ENCODE data around the gene ATG16L2.
A peak's percentile ranks its signal among the peaks of the same experiment; 100 is the strongest.
"Not testable (repeated sequence)": the region's sequence is repeated elsewhere in the genome, so short reads cannot be mapped to it uniquely, and the experiment has no call there.

The ATG16L2 gene

GRCh38 chr11:72780296-72781062, 33.7 kb upstream of the ATG16L2 start:
- DNase-seq = no peak

- no peak for DNase-seq
These were observed 33.2 kb upstream of the ATG16L2 start for GRCh38 chr11:72781063-72781312.

GRCh38 chr11:72781313-72782080, 32.7 kb upstream of the ATG16L2 start:
- no peak for DNase-seq

GRCh38 chr11:72782081-72782920, 31.9 kb upstream of the ATG16L2 start:
- DNase-seq = no peak

- no peak for DNase-seq
These were observed 30.9 kb upstream of the ATG16L2 start for GRCh38 chr11:72783144-72783905.

GRCh38 chr11:72784662-72785061, 29.5 kb upstream of the ATG16L2 start:
- no peak for DNase-seq

GRCh38 chr11:72786305-72787215, 27.7 kb upstream of the ATG16L2 start:
- no peak for DNase-seq

- DNase-seq = no peak
These were observed 26.8 kb upstream of the ATG16L2 start for GRCh38 chr11:72787216-72788104.

GRCh38 chr11:72788241-72788640, 26.0 kb upstream of the ATG16L2 start:
- DNase-seq = no peak

GRCh38 chr11:72789493-72790131, 24.6 kb upstream of the ATG16L2 start:
- DNase-seq = peak; percentile 50

- not testable (repeated sequence) for DNase-seq
These were observed 23.0 kb upstream of the ATG16L2 start for GRCh38 chr11:72791228-72791627.

- DNase-seq = no peak
These were observed 21.7 kb upstream of the ATG16L2 start for GRCh38 chr11:72792437-72793021.

- DNase-seq = no peak
These were observed 21.2 kb upstream of the ATG16L2 start for GRCh38 chr11:72793076-72793424.

GRCh38 chr11:72793425-72794367, 20.5 kb upstream of the ATG16L2 start, which contains the start of gene STARD10:
Gene STARD10, minus strand, starts transcription at chr11:72794047. Its CDS starts 12,866 bp downstream, at chr11:72781181.
- peak; percentile 95 for DNase-seq

- no peak for DNase-seq
These were observed 15.8 kb upstream of the ATG16L2 start for GRCh38 chr11:72798361-72798760.

- DNase-seq = no peak
These were observed 14.8 kb upstream of the ATG16L2 start for GRCh38 chr11:72799441-72799840.

- DNase-seq = no peak
These were observed 11.4 kb upstream of the ATG16L2 start for GRCh38 chr11:72802822-72803221.

- no peak for DNase-seq
These were observed 9.0 kb upstream of the ATG16L2 start for GRCh38 chr11:72805216-72805615.

GRCh38 chr11:72806378-72806777, 7.8 kb upstream of the ATG16L2 start:
- DNase-seq = not testable (repeated sequence)
